Measurements from ENCODE around the gene TSHR.

DNA sequence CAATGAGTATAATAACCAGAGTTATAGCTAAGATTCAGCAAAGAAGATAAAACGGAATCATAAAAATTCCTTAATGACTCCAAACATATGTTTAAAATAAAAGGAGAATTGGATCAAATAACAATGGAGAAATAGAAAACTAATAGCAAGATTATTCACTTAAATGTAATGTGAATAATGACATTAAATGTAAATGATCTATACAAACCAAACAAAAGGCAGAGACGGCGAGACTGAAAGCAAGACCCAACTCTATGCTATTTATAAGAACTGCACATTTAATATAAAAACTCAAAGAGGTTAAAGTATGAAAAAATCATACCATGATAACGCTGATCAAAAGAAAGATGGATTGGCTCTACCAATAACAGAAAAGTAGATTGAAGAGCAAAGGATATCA lies 3.9 kb upstream of the TSHR start:
- TF ChIP-seq CTCF (IDR thresholded peaks at IDR 0.05) (no peak), POLR2AphosphoS5 (IDR thresholded peaks at IDR 0.05) (no peak)
